ENCODE data around the gene ZC3H7A.
"Not testable (repeated sequence)": the region's sequence is repeated elsewhere in the genome, so short reads cannot be mapped to it uniquely, and the experiment has no call there.

The ZC3H7A gene, protein sequence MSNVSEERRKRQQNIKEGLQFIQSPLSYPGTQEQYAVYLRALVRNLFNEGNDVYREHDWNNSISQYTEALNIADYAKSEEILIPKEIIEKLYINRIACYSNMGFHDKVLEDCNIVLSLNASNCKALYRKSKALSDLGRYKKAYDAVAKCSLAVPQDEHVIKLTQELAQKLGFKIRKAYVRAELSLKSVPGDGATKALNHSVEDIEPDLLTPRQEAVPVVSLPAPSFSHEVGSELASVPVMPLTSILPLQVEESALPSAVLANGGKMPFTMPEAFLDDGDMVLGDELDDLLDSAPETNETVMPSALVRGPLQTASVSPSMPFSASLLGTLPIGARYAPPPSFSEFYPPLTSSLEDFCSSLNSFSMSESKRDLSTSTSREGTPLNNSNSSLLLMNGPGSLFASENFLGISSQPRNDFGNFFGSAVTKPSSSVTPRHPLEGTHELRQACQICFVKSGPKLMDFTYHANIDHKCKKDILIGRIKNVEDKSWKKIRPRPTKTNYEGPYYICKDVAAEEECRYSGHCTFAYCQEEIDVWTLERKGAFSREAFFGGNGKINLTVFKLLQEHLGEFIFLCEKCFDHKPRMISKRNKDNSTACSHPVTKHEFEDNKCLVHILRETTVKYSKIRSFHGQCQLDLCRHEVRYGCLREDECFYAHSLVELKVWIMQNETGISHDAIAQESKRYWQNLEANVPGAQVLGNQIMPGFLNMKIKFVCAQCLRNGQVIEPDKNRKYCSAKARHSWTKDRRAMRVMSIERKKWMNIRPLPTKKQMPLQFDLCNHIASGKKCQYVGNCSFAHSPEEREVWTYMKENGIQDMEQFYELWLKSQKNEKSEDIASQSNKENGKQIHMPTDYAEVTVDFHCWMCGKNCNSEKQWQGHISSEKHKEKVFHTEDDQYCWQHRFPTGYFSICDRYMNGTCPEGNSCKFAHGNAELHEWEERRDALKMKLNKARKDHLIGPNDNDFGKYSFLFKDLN

DNA sequence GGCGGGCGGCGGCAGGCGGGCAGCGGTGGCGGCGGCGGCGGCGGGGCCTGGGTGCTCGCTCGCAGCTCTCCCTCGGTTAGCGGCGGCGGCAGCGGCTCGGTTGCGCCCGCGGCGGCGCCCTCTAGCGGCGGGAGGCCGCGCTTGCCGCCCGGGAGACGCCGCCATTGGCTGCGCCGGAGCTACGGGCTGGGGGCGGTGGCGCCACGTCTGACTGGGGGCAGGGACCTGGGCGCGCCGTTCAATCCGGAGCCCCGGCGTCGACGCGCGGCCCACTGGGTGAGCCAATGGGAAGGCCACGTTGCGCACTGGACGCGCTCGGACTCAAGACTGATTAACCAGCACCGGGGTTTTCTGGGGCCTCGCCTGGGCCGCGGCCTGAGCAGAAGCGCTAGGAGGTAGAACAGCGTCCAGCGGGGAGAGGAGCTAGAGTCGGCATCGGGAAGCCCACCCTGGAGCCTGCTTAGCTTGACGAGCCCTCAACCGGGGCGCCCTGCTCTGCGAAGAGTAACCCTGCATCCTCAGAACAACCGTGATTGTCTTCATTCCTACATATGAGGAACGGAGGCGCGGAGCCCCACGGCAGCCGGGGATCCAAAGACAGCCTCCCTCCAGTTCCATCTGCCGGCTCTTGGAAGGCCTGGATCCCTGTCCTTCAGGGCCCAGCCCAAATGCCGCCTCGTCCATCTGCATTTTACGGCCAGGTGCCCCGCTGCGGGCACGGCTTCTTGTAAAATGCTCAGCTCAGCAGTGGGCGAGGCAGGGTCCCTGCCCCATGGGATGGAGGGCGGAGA, at the start of gene ZC3H7A:
ZC3H7A (minus strand) TSS at position 93 of the 791 bp plus-strand sequence. CDS start 14,904 bp downstream, outside the sequence.
- peak; percentile 99 for DNase-seq (ENCODE audit: low spot score)

DNA sequence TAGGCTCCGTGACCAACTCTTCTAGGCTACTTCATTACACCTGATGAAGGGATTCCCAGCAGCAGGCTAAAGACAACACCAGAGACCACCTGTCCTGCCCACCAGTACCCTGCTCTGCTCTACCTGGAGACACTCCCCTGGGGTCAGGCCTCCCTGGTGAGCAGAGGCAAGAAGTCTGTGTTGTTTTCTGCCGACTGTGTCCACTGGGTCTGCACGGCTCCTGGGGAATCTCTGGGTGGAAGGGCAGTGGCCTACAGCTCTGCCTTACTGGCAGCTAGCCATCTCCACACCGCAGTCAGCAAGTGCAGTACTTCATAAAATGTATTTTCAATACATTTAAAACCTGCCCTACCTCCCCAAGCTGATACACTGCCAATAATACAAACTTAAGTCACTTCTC, 47.4 kb upstream of the ZC3H7A start:
- no peak for DNase-seq (ENCODE audit: low spot score)

DNA sequence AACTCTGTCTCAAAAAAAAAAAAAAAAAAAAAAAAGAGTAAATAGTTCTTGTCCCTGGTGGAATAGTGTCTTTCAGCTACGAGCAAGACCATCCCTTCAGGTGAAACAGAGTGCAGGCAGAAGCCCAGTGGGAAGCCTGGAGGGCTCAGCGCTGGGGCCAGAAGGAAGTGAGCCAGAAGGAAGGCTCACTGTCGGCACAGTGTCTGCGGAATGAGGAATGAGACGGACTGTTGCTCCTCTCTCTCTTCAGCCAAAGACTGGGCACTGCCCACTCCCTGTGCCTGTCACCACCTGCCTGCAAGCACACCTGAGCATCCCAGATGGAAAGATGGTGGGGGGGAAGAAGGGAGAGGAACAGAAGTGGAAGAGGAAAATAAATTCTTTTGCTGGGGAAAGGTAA, 46.8 kb upstream of the ZC3H7A start:
- DNase-seq (ENCODE audit: low spot score): no peak

DNA sequence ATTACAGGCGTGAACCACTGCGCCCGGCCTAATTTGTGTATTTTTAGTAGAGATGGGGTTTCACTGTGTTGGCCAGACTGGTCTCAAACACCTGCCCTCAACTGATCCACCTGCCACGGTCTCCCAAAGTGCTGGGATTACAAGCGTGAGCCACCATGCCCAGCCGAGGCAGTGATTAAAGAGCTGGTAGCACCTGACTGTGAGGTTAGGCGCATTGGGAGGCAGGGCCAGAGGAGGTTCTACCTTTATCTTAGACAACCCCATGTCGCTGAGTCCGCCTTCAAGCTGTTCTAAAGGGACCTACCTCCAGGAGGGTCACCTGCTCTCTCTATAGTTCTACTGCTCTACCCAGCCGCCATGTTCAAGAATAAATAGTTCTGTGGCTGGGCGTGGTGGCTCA, 46.1 kb upstream of the ZC3H7A start:
- no peak for DNase-seq (ENCODE audit: low spot score)

DNA sequence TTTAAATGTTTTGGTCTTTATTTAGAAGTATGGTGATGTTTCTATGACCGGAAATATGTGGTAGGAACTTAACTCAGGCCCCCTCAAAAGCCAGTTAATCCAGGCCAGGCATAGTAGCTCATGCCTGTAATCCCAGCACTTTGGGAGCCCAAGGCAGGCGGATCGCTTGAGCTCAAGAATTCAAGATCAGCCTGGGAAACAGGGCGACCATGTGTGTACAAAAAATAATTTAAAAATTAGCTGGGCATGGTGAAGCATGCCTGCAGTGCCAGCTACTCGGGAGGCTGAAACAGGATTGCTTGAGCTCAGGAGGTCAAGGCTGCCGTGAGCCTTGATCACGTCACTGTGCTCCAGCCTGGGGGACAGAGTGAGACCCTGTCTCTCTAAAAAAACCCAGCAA, 44.0 kb upstream of the ZC3H7A start:
- DNase-seq (ENCODE audit: low spot score): no peak

DNA sequence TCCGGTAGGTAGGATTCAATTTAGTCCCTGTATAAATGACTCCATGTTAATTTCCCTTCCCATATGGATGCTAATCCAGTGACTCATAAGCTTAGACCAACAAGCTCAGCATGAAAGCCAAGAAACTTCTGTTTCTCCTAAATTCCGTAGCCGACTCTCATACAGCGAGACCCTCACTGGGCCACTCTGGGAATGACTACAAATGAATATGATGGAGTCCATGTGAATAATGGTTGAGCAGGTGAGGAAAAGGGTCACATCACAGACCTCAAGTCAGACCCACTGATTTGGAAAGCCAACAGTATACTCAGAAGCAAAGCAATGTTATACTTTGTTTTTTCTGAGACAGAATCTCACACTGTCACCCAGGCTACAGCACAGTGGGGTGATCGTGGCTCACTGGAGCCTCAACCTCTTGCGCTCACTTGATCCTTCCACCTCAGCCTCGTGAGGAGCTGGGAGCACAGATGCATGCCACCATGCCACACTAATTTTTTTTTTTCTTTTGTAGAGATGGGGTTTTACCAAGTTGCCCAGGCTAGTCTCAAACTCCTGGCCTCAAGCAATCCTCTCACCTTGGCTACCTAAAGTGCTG, 39.7 kb upstream of the ZC3H7A start:
- peak; percentile 72 for DNase-seq (ENCODE audit: low spot score)

DNA sequence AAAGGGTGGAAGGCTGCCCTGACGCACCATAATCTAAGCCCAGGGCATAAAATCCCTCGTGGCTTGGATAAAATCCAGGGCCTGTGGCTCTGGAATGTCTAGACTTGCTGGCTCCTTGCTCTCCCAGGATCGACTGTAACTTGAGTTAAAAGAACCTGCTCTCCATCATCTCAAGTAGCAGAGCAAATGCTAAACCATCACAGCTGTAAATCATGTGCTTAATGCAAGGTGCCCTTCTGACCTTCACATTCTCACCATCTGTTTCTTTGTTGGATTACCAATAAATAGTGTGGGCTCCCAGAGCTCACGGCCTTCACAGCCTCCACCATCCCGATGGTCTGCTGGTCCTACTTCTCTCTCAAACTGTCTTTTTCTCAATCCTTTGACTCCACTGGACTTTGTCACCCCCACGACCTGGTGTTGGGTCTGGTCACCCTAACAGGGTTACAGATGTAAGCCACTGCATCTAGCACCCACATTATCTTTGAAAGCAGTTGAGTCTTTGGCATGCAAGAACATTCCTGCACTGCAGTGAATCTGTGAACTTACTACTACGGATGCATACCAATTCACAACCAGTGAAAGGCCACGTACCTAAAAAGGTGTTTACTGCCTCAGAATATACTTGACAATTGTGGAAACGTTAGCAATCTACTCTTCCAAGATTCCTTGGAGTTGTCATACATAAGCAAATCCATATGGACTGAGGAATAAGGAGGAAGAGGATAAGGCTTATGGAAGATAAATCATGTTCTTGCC, 39.0 kb upstream of the ZC3H7A start:
- DNase-seq (ENCODE audit: low spot score): no peak

DNA sequence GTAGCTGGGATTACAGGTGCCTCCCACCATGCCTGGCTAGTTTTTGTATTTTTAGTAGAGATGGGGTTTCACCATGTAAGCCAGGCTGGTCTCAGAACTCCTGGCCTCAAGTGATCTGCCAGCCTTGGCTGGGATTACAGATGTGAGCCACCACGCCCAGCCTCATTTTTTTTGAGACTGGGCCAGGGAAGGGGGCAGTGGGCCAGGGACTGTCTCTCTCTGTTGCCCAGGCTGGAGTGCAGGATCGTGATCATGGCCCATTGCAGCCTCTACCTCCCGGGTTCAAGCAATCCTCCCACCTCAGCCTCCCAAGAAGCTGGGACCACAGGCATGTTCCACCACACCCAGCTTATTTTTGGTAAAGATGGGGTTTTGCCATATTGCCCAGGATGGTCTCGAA, 38.3 kb upstream of the ZC3H7A start:
- DNase-seq (ENCODE audit: low spot score): no peak

DNA sequence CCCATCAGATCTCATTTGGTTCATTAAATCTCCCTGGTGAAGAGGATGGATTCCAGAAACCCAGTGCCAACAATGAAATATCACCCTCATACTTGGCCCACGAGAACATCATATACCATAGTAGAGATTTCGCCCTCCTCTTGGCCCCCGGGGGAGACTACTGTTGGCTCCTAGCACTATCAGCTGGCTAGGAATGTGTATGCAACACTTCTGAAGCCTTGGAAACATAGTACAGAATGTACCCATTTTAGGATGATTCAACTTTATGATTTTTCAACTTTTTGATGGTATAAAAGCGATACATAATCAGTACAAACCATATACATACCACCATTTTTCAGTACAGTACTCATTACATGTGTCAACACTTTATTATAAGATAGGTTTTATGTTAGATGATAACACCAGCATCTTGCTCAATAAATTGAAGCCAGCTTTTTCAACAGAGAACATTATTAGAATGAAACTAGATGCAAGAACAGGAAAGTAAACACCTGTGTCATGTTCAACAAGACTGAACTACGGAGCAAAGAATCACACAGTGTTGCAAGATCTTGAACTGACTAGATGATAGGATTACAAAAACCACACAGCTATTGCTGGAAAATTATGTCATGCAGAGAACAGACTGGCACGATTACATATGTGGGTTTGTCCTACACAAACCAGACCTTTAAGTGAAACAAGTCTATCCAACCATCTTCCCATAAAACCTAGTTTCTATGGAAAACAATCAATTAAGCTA, 37.1 kb upstream of the ZC3H7A start:
- peak; percentile 64 for DNase-seq (ENCODE audit: low spot score)

DNA sequence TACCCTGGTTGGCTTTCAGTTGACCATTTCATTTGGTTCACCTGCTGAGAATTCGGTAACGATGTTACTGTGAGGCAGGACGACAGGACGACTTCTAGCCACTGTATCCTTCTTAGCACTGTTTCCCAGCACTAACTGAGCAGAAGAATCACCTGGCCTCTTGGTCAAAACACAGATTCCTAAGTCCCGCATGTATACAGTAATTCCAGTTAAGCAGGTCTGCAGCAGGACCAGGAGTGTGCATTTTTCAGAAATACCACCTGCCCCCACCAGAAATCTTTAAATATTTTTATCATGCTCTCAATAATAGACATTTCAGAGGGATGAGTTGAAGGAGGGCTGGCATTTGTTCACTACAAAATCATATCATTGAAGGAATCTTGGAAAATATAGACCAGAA, 31.6 kb upstream of the ZC3H7A start:
- DNase-seq (ENCODE audit: low spot score): no peak

DNA sequence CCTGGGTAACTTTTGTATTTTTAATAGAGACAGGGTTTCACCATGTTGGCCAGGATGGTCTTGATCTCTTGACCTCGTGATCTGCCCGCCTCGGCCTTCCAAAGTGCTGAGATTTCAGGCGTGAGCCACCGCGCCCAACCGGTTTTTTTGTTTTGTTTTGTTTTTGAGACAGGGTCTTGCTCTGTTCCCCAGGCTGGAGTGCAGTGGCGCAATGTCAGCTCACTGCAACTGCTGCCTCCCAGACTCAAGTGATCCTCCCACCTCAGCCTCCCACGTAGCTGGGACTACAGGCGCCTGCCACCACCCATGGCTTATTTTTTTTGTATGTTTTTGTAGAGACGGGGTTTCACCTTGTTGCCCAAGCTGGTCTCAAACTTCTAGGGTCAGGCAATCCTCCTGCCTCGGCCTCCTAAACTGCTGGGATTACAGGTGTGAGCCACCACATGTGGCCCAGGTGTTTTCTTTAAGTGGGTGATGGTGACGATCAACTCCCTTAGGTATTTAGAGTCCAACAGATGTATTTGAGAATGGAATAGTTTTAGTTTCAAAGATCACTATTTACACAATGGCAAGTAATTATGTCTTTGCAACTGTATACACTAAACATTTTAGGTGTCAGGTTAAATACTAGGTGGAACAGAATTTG, 28.6 kb upstream of the ZC3H7A start:
- not testable (repeated sequence) for DNase-seq (ENCODE audit: low spot score)

DNA sequence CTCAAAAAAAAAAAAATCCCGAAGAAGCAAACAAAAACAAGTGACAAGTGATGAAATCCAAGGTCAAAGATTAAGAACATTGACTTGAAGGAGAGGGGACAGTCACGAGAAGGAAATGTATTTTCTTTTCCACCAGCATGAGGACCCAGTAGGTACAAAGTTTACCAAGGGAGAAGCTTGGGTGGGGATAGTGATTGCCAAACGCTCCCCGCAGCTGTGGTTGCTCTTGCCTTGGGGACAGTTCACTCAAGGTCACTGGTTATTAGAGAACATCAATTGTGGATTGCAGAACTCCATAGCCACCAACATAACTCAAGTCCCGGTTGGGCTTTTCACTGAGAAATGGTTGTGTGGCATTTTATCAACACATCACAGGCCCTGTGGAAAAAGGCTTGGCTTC, 27.3 kb upstream of the ZC3H7A start:
- DNase-seq (ENCODE audit: low spot score): peak; percentile 18

DNA sequence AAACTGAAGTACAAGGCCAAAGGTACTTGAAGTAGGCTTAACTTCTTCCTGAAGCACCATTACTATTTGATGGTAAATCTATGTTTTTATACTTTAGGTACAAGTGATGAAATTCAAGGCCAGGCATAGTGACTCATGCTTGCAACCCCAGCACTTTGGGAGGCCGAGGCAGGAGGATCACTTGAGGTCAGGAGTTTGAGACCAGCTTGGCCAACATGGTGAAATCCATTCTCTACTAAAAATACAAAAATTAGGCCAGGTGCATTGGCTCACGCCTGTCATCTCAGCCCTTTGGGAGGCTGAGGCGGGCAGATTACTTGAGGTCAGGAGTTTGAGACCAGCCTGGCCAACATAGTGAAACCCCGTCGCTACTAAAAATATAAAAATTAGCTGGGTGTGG, 26.6 kb upstream of the ZC3H7A start:
- DNase-seq (ENCODE audit: low spot score): not testable (repeated sequence)

DNA sequence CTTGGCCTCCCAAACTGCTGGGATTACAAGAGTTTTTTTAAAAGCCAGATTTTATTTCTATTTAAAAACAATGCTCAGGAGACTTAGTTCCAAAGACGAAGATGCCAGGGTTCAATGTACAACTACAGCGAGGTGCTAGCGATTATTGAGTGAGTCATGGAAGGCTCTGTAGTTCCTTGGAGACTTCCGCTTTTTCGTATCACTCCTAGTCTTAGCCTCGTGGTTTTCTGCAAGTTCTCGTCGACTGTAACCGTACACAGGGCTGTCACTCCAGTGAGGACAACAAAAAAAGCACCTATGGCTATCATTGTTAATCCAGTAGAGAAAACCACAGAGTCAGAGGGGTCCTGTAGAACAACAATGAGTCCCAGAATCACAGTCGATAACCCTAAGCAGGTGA, 22.7 kb upstream of the ZC3H7A start:
- DNase-seq (ENCODE audit: low spot score): no peak

DNA sequence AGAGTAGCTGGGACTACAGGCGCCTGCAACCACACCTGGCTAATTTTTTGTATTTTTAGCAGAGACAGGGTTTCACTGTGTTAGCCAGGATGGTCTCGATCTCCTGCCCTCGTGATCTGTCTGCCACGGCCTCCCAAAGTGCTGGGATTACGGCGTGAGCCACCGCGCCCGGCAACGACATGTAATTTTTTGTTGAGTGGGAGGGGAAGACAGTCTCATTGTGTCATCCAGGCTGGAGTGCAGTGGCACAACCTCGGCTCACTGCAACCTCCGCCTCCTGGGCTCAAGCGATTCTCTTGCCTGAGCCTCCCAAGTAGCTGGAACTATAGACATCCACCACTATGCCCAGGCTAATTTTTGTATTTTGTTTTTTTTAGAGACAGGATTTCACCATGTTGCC, 21.9 kb upstream of the ZC3H7A start:
- not testable (repeated sequence) for DNase-seq (ENCODE audit: low spot score)

DNA sequence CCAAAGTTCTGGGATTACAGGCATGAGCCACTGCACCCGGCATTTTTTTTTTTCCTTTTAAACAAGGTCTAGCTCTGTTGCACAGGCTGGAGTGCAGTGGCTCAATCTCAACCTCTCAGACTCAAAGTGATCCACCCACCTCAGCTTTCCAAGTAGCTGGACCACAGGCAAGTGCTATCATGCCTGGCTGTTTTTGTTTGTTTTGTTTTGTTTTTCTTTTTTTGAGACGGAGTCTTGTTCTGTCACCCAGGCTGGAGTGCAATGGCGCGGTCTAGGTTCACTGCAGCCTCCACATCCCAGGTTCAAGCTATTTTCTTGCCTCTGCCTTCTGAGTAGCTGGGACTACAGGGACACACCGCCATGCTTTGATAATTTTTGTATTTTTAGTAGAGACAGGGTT, 19.1 kb upstream of the ZC3H7A start:
- DNase-seq (ENCODE audit: low spot score): no peak

DNA sequence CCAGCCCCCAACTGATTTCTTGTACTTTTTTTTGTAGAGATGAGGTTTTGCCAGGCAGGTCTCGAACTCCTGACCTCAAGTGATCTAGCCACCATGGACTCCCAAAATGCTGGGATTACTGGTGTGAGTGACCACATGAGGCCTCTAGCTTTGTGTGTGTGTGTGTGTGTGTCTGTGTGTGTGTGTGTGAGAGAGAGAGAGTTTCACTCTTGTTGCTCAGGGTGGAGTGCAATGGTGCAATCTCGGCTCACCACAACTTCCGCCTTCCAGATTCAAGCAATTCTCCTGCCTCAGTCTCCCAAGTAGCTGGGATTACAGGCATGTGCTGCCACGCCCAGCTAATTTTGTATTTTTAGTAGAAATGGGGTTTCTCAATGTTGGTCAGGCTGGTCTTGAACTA, 17.7 kb upstream of the ZC3H7A start:
- DNase-seq (ENCODE audit: low spot score): not testable (repeated sequence)

DNA sequence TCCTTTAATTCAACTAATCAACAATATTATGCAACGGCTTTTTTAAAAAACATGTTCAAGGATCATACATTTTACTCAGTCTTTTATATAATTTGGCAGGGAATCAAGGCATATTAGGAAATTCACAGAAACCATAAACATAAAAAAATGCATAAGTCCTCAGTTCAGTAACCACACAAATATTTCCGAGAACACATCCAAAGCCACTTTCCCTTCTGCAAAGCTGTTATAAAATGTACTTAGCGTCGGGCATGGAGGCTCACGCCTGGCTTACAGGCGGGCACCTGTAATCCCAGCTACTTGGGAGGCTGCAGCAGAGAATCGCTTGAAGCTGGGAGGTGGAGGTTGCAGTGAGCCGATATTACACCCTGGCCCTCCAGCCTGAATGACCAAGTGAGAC, 9.7 kb upstream of the ZC3H7A start:
- peak; percentile 62 for DNase-seq (ENCODE audit: low spot score)

DNA sequence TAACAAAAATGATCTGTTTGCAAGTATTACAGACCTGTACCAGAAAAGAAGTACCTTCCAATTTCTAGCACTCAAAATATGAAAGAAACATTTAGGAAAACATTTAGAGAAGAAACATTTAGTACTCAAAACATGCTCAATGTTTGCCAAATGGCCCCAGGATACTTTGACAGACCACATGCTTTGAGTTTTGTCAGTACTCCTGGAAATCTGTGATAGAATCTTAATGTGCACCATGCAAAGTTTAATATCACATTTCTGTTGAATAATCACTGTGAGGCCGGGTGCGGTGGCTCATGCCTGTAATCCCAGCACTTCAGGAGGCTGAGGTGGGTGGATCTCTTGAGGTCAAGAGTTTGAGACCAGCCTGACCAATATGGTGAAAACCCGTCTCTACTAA, 8.5 kb upstream of the ZC3H7A start:
- no peak for DNase-seq (ENCODE audit: low spot score)

Measured in GM03348 (cell line).